ENCODE data around the gene PILRB.
"Not testable (repeated sequence)": the region's sequence is repeated elsewhere in the genome, so short reads cannot be mapped to it uniquely, and the experiment has no call there.

- TF ChIP-seq CTCF (IDR thresholded peaks at IDR 0.05); POLR2AphosphoS5 (IDR thresholded peaks at IDR 0.05; ENCODE audit: low read depth, low read length); TCF7L2 (IDR thresholded peaks at IDR 0.05; ENCODE audit: low read depth, low read length); REST (IDR thresholded peaks at IDR 0.05; ENCODE audit: insufficient read depth in 1 of 2, low read depth in 2 of 2, low read length in 1 of 2): not testable (repeated sequence)
Observed at GRCh38 chr7:100373870-100374598, 16.1 kb downstream of the PILRB start.
